ENCODE results near the gene SOX21.

SOX21 gene

GRCh38 chr13:94696171-94696570, 16.2 kb downstream of the SOX21 start:
- H3K27me3 ChIP-seq (replicated peaks; ENCODE audit: control insufficient read depth, insufficient read depth, low read length) = no peaks in the 10 kb centered on the region; the same call in none of the 2 replicates
- no peaks in the 10 kb centered on the region for H3K36me3 ChIP-seq (ENCODE audit: control insufficient read depth, insufficient read depth, low read length)
- no peak for TF ChIP-seq CTCF (IDR thresholded peaks at IDR 0.05; ENCODE audit: insufficient read depth, low read length, poor library complexity, severe bottlenecking)
- DNase-seq (ENCODE audit: extremely low read depth, insufficient read length) = no peak
- H3K4me3 ChIP-seq (replicated peaks; ENCODE audit: low read depth, low read length) = no peak overlapping the region

GRCh38 chr13:94692030-94692429, 20.3 kb downstream of the SOX21 start:
- no peak overlapping the region for H3K4me3 ChIP-seq (replicated peaks; ENCODE audit: low read depth, low read length)
- no peak for TF ChIP-seq CTCF (IDR thresholded peaks at IDR 0.05; ENCODE audit: insufficient read depth, low read length, poor library complexity, severe bottlenecking)
- H3K27me3 ChIP-seq (replicated peaks; ENCODE audit: control insufficient read depth, insufficient read depth, low read length) = no peaks in the 10 kb centered on the region; the same call in none of the 2 replicates
- DNase-seq (ENCODE audit: extremely low read depth, insufficient read length) = no peak
- no peaks in the 10 kb centered on the region for H3K36me3 ChIP-seq (ENCODE audit: control insufficient read depth, insufficient read depth, low read length)

- TF ChIP-seq CTCF (IDR thresholded peaks at IDR 0.05; ENCODE audit: insufficient read depth, low read length, poor library complexity, severe bottlenecking) = no peak
- Histone ChIP-seq H3K4me3 (replicated peaks; ENCODE audit: low read depth, low read length) (no peak overlapping the region), H3K27me3 (replicated peaks; ENCODE audit: control insufficient read depth, insufficient read depth, low read length) (no peaks in the 10 kb centered on the region), H3K36me3 (ENCODE audit: control insufficient read depth, insufficient read depth, low read length) (no peaks in the 10 kb centered on the region)
- DNase-seq (ENCODE audit: extremely low read depth, insufficient read length) = no peak
Measured at GRCh38 chr13:94683409-94683808, 28.9 kb downstream of the SOX21 start.

- TF ChIP-seq CTCF (IDR thresholded peaks at IDR 0.05; ENCODE audit: insufficient read depth, low read length, poor library complexity, severe bottlenecking) = no peak
- no peak overlapping the region for H3K4me3 ChIP-seq (replicated peaks; ENCODE audit: low read depth, low read length)
- no peaks in the 10 kb centered on the region; the same call in none of the 2 replicates for H3K27me3 ChIP-seq (replicated peaks; ENCODE audit: control insufficient read depth, insufficient read depth, low read length)
- H3K36me3 ChIP-seq (ENCODE audit: control insufficient read depth, insufficient read depth, low read length) = no peaks in the 10 kb centered on the region
- DNase-seq (ENCODE audit: extremely low read depth, insufficient read length) = no peak
Measured at GRCh38 chr13:94682229-94682628, 30.1 kb downstream of the SOX21 start.

GRCh38 chr13:94679614-94680013, 32.7 kb downstream of the SOX21 start:
- no peak overlapping the region for H3K4me3 ChIP-seq (replicated peaks; ENCODE audit: low read depth, low read length)
- H3K36me3 ChIP-seq (ENCODE audit: control insufficient read depth, insufficient read depth, low read length) = no peaks in the 10 kb centered on the region
- H3K27me3 ChIP-seq (replicated peaks; ENCODE audit: control insufficient read depth, insufficient read depth, low read length) = no peaks in the 10 kb centered on the region; the same call in none of the 2 replicates
- TF ChIP-seq CTCF (IDR thresholded peaks at IDR 0.05; ENCODE audit: insufficient read depth, low read length, poor library complexity, severe bottlenecking) = no peak
- no peak for DNase-seq (ENCODE audit: extremely low read depth, insufficient read length)

- no peak for TF ChIP-seq CTCF (IDR thresholded peaks at IDR 0.05; ENCODE audit: insufficient read depth, low read length, poor library complexity, severe bottlenecking)
- no peak for DNase-seq (ENCODE audit: extremely low read depth, insufficient read length)
- no peaks in the 10 kb centered on the region; the same call in none of the 2 replicates for H3K27me3 ChIP-seq (replicated peaks; ENCODE audit: control insufficient read depth, insufficient read depth, low read length)
- no peaks in the 10 kb centered on the region for H3K36me3 ChIP-seq (ENCODE audit: control insufficient read depth, insufficient read depth, low read length)
- H3K4me3 ChIP-seq (replicated peaks; ENCODE audit: low read depth, low read length) = no peak overlapping the region
Measured at GRCh38 chr13:94678845-94679244, 33.5 kb downstream of the SOX21 start.

Measured in GM06990 (cell line).